Epithelial cell of proximal tubule (primary cell): ENCODE measurements around the gene ATP5F1E. TPM values are rescaled to one million over a fixed set of nuclear protein-coding genes. Genes with fewer than 3 reads are reported as not detected.

Experiments
- DNase-seq: peaks from one replicate; pipeline ENCODE4 v3.0.0-alpha.2; 2011; ENCODE audit warnings: low read depth
- H3K4me3 ChIP-seq: 2 replicates; pipeline ENCODE4 v1.5.1; 2011; ENCODE audit warnings: low read depth, mild to moderate bottlenecking, low read length
- total RNA-seq: library from RNA; depleted of rRNA; stranded (reverse); fragments of >200 nt; gene quantifications from 2 replicates; pipeline ENCODE4 v1.2.3, GENCODE V29; 2015
- TF ChIP-seq, protein P1 (sequence below): conservative IDR thresholded peaks from 2 replicates; pipeline ENCODE4 v1.5.1; 2012; ENCODE audit warnings: low read depth, mild to moderate bottlenecking, low read length

Gene ATP5F1E
- total RNA-seq, 1 donor from 2014 or later, result 46.4 TPM

DNA sequence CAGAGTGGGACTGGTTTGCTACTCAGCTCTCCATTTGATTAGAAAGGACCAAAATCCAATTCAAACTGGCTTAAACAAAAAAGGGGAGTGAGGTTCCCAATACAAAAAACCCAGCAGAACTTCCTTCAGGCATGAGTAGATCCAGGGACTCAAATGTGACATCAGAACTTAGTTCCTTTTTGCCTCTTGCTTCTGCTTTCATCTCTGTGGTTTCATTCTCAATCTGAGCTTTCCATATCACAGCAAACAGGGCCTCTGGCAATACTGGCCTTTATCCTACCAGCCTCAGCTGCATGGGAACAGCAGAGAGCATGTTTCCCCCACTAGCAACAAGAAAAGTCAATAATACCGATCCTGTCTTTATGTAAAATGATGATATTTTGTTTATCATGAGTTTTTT is 39.1 kb upstream of the ATP5F1E start:
- TF ChIP-seq, protein P1, sequence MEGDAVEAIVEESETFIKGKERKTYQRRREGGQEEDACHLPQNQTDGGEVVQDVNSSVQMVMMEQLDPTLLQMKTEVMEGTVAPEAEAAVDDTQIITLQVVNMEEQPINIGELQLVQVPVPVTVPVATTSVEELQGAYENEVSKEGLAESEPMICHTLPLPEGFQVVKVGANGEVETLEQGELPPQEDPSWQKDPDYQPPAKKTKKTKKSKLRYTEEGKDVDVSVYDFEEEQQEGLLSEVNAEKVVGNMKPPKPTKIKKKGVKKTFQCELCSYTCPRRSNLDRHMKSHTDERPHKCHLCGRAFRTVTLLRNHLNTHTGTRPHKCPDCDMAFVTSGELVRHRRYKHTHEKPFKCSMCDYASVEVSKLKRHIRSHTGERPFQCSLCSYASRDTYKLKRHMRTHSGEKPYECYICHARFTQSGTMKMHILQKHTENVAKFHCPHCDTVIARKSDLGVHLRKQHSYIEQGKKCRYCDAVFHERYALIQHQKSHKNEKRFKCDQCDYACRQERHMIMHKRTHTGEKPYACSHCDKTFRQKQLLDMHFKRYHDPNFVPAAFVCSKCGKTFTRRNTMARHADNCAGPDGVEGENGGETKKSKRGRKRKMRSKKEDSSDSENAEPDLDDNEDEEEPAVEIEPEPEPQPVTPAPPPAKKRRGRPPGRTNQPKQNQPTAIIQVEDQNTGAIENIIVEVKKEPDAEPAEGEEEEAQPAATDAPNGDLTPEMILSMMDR, result no peak
- no peak overlapping the region for H3K4me3 ChIP-seq
- no peak for DNase-seq

DNA sequence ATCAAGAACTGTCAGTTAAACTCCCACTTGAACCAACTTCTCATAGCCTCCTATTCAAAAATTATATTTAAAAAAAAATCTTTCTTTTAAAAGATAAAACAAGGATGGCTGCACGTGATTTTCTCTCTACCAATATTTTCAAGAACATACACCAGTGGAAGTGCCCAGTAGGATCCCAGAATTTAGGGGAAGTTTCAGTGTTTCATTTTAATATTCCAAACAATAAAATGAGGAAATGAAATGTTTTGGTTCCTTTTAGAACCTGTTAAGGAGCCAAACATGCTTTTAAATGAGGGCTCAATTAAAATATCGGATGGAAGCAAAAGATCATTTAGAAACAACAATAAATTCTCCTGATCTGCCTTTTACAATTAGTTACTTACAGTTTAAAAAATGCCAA is 36.9 kb upstream of the ATP5F1E start:
- no peak overlapping the region for H3K4me3 ChIP-seq
- TF ChIP-seq, protein P1, result no peak
- DNase-seq, result no peak

DNA sequence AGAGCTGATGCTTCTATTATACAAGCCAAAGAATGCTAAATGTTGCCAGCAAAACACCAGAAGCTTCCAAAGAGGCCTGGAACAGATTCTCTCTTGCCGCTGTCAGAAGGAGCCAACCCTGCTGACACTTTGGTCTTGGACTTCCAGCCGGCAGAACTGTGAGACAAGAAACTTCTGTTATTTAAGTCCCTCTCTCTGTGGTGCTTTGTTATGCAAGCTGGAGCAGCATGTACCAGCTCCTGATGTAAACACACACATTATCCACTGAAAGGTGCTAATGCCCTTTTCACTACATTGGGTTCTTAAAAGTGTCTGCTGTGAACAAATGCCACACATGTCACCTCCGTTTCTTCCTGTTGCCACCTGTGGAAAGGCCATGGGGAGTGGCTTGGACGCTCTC is 36.4 kb upstream of the ATP5F1E start:
- no peak overlapping the region for H3K4me3 ChIP-seq
- TF ChIP-seq, protein P1, result no peak
- no peak for DNase-seq

DNA sequence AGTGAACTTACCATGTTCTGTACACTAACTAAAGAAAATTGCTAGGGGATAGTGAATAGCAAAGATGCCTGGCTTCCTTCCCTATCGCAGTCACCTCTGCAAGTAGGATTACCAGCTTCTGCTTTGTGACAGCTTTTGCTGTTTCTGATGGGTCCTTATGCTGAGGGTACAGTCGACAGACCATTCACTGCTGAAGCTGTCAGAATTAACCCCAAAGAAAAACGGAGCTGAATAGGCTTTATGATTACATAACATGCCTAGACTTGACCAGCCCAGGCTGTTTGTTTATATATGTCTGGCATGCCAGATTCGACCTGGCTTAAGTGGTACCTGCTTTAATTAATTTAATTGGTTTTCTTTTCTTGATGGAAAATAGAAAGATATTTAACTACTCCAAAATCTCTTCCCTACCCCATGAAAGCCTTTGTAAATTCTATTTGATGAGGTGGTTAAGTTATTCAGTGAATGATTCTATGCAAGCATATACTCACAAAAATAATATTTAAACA is 32.1 kb upstream of the ATP5F1E start:
- no peak overlapping the region for H3K4me3 ChIP-seq
- TF ChIP-seq, protein P1, result no peak
- DNase-seq, result no peak

DNA sequence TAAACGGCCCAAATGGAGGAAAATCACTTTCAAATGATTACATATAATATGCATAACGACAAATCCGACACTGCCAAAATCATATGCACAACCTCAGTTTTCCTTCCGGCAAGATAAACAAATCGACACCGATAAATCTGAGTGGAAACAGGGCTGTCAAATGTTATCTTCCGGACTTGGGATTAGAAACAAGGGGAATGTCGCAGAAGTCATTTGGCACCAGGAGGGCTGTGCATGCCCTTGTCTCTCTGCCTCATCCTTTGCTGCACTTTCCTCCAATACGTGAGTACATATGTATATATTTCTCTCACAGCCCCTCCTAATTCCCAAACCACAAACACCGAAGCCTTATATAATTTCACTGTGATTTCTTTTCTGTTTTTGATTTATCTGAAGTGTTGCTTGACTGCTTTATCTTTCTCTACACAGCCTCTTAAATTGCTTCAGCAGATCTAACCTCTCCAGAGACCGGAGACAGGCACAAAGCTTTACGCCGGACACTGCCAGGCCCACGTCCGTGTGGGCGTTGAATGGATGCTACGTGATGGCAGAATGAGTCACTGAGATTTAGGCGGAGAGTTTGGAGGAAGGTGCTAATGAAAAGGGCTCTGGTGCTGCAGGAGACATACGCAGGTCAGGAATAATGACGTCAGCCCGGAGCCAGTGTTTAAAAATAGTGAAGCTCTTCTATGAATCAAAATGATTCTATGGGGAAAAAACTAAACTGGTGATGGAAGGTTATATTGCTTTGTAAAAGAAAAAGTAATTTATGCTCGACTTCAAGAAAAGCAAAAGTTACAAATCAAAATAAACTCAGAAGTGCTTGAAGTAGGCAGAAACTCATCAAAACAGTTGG is 31.5 kb upstream of the ATP5F1E start:
- TF ChIP-seq, protein P1, result no peak
- no peak for DNase-seq
- H3K4me3 ChIP-seq, result no peak overlapping the region

DNA sequence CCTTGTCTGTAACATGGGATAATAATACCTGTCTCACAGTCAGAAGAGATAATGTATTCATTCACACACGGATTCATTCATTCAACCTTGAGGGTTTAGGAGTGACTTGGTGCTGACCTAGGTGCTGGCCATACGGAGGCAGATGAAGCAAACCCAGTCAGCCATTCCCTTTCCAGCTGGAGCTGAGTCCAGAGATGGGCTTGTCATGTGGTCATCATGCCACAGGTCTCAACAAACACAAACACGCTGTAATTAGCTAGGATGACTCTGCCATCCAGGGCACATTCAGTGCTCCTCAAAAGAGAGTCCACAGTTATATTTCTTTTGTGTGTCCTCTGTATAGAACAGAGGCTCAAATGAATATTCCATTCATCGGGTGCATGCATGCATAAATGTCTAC is 29.9 kb upstream of the ATP5F1E start:
- TF ChIP-seq, protein P1, result no peak
- DNase-seq, result no peak
- no peak overlapping the region for H3K4me3 ChIP-seq

DNA sequence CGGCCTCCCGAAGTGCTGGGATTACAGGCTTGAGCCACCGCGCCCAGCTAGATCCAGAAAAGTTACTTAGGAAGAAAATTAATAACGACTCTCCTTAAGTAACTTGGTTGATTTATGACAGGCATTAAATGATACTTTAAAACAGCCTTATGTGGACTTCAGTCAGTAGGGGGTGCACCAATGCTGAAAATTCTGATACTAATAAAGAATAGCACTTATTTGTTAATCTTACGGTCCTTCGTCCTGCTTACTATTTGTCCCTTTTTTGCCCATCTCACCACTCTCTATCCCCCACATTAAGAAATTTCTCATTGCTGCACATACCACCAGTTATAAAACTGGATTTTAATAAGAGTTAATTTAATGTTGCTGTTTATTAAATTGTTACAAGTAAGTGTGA is 23.2 kb upstream of the ATP5F1E start:
- H3K4me3 ChIP-seq, result no peak overlapping the region
- no peak for DNase-seq
- TF ChIP-seq, protein P1, result peak; percentile 43
